ENCODE measurements around the gene CYP8B1. TPM values are rescaled to one million over a fixed set of nuclear protein-coding genes. Genes with fewer than 3 reads are reported as not detected.
A peak's percentile ranks its signal among the peaks of the same experiment; 100 is the strongest.

The CYP8B1 gene
- total and polyA plus RNA-seq, 2 experiments from 2014 or later: not detected

GRCh38 chr3:42831321-42831713, 44.4 kb downstream of the CYP8B1 start:
- Histone ChIP-seq H3K27ac (ENCODE audit: low read depth) (no peak overlapping the region), H2AFZ (no peak overlapping the region), H3K4me3 (peak overlapping the region; percentile 26; the same call in 1 of the 2 replicates), H3F3A (replicated peaks; ENCODE audit: low read depth) (no peaks in the 10 kb centered on the region), H3K9me2 (ENCODE audit: insufficient read depth) (no peaks in the 10 kb centered on the region), H3K27me3 (ENCODE audit: insufficient read depth) (no peaks in the 10 kb centered on the region), H4K20me1 (replicated peaks; ENCODE audit: insufficient read depth) (no peaks in the 10 kb centered on the region), H3K36me3 (ENCODE audit: insufficient read depth) (no peaks in the 10 kb centered on the region), H3K79me2 (replicated peaks; ENCODE audit: insufficient read depth) (no peaks in the 10 kb centered on the region), H3K4me1 (ENCODE audit: insufficient read depth) (peaks cover 7% of the 10 kb centered on the region; the same call in 1 of the 2 replicates), H3K4me2 (peak overlapping the region; percentile 39)
- no peaks in the 10 kb centered on the region for H3K9me3 Mint-ChIP-seq
- TF ChIP-seq ZNF331 (CRISPR knock-in tag; IDR thresholded peaks at IDR 0.05; ENCODE audit: low read depth): no peak
- TF ChIP-seq CTCF (conservative IDR thresholded peaks at IDR 0.05; ENCODE audit: low read depth in 2 of 2): peak; percentile 88 to 89
- TF ChIP-seq EZH2phosphoT487 (IDR thresholded peaks at IDR 0.05; ENCODE audit: unreplicated experiment): no peak
- H3K4me3 Mint-ChIP-seq: no peak overlapping the region
- peak; percentile 94 for DNase-seq (ENCODE audit: low spot score)
- peaks cover 8% of the 10 kb centered on the region for H3K27me3 Mint-ChIP-seq (ENCODE audit: insufficient read depth, low read depth, poor library complexity)
- no peaks in the 10 kb centered on the region for H3K36me3 Mint-ChIP-seq (ENCODE audit: low read depth)
- peaks cover 15% of the 10 kb centered on the region for H3K4me1 Mint-ChIP-seq
- peak; percentile 94 for ATAC-seq
- no peak overlapping the region for H3K27ac Mint-ChIP-seq

GRCh38 chr3:42830437-42831320, 45.0 kb downstream of the CYP8B1 start:
- Mint-ChIP-seq H3K36me3 (ENCODE audit: low read depth) (no peaks in the 10 kb centered on the region), H3K4me3 (no peak overlapping the region; the same call in 2 of the 3 replicates), H3K27ac (0 out of 2 replicates have a peak overlapping the region, but pooled peaks have one; percentile 57), H3K9me3 (no peaks in the 10 kb centered on the region), H3K4me1 (peaks cover 15% of the 10 kb centered on the region), H3K27me3 (ENCODE audit: insufficient read depth, low read depth, poor library complexity) (peaks cover 8% of the 10 kb centered on the region)
- no peaks in the 10 kb centered on the region for H4K20me1 ChIP-seq (replicated peaks; ENCODE audit: insufficient read depth)
- H3K79me2 ChIP-seq (replicated peaks; ENCODE audit: insufficient read depth): no peaks in the 10 kb centered on the region
- no peaks in the 10 kb centered on the region for H3K9me2 ChIP-seq (ENCODE audit: insufficient read depth)
- no peak overlapping the region for H2AFZ ChIP-seq
- peak overlapping the region; percentile 39 for H3K4me2 ChIP-seq
- H3K4me1 ChIP-seq (ENCODE audit: insufficient read depth): peaks cover 7% of the 10 kb centered on the region; the same call in 1 of the 2 replicates
- H3F3A ChIP-seq (replicated peaks; ENCODE audit: low read depth): no peaks in the 10 kb centered on the region
- DNase-seq (ENCODE audit: low spot score) (peak; percentile 91), ATAC-seq (peak; percentile 84)
- H3K36me3 ChIP-seq (ENCODE audit: insufficient read depth): no peaks in the 10 kb centered on the region
- TF ChIP-seq ETS1 (IDR thresholded peaks at IDR 0.05) (no peak), ZNF462 (CRISPR knock-in tag; IDR thresholded peaks at IDR 0.05) (no peak), JUNB (IDR thresholded peaks at IDR 0.05; ENCODE audit: unreplicated experiment) (no peak), CTCF (conservative IDR thresholded peaks at IDR 0.05; ENCODE audit: low read depth in 2 of 2) (peak; percentile 79 to 82), CREB1 (CRISPR knock-in tag; IDR thresholded peaks at IDR 0.05; ENCODE audit: low read depth) (no peak), EZH2phosphoT487 (IDR thresholded peaks at IDR 0.05; ENCODE audit: unreplicated experiment) (no peak), POLR2AphosphoS5 (IDR thresholded peaks at IDR 0.05; ENCODE audit: low read depth) (no peak)
- H3K4me3 ChIP-seq: peak overlapping the region; percentile 26
- no peaks in the 10 kb centered on the region for H3K27me3 ChIP-seq (ENCODE audit: insufficient read depth)
- no peak overlapping the region for H3K27ac ChIP-seq (ENCODE audit: low read depth)

Data from GM23338 (cell line).